Inflammatory macrophage treated with lipopolysaccharide for 4 hours (primary cell): ENCODE measurements around the gene PRM1.

Experiments
- DNase-seq: peaks from one replicate; pipeline ENCODE4 v3.0.0-alpha.2; 2020

Gene PRM1

DNA sequence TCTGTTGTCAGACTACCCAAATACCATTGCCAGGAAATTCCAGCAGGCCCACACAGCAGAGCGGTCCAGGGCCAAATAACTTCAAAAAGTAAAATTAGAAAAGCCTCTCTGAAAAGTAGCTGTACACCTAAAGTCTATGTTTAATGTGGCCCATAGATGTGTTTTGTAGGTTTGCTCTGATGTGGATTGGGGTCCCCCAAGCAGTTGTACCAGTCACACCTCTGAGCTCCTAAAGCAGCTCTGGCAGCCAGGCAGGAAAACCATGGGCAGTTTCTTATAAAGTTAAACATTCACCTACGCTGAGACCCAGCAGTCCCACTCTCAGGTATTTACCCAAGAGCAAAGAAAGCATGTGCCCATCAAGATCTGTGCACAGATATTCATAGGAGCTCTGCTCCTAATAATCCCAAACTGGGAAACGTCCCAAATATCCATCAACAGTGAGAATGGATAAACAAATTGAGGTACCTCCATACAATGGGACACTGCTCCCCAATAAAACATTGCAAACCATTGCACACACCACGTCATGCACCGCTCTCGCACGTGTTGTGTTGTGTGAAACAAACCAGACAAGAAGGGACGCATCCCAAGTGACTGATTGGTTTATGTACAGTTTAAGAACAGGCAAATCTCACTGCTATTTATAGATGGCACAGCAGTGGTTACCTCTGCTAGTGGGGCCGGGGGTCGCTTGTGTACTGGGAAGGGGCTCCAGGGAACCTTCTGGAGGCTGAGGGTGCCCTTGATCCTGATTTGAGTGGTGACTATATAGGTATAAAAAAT, 15.8 kb upstream of the PRM1 start:
- no peak for DNase-seq

DNA sequence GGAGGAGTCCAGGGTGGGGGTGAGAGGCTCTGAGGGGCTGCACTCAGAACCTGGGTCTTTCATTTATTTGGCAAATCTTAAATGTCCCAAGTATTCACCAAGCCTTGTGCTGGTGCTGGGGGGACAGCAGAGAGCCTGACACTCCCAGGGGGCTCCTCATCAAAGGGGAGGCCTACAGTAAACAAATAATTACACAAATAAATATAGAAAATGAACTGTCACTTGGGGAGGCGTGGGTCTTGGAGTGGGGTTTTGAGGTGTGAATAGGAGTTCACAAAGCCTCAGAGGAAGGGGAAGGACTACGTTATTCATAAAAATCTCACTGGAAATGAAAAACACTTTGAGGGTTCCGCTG, 15.2 kb upstream of the PRM1 start:
- no peak for DNase-seq

DNA sequence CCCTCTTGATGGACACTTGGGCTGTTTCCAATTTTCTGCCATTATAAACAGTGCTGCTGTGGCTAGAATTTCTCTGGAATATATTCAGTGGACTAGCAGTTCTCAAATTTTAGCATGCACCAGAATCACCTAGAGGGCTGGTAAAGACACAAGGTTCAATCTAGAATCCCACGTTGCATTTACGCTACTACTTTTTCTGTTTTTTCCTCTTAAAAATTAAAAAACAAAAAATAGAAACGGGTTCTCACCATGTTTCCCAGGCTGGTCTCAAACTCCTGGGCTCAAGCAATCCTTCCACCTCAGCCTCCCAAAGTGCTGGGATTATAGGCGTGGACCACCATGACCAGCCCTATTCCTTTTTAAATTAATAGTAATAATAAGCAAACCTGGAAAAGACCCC, 14.5 kb upstream of the PRM1 start:
- no peak for DNase-seq

DNA sequence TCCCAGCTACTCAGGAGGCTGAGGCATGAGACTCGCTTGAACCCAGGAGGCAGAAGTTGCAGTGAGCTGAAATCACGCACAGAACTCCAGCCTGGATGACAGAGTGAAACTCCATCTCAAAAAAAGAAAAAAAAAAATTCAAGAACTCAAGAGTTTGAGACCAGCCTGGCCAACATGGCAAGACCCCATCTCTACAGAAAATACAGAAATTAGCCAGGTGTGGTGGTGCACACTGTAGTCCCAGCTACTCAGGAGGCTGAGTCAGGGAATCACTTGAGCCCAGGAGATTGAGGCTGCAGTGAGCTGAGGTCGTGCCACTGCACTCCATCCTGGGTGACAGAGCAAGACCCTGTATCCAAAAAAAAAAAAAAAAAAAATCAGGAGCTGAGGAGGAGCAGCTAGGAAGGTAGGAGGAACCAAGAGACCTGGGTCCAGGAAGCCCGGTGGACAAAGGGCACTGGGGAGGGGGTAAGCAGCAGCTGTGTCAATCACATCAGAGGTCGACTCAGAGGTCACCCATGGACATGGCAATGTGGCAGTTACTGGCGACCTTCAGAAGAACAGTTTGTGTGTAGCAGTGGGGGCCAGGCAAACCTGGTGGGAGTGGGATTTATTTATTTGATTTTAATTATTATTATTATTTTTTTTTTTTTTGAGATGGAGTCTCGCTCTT, 11.1 kb upstream of the PRM1 start:
- no peak for DNase-seq

DNA sequence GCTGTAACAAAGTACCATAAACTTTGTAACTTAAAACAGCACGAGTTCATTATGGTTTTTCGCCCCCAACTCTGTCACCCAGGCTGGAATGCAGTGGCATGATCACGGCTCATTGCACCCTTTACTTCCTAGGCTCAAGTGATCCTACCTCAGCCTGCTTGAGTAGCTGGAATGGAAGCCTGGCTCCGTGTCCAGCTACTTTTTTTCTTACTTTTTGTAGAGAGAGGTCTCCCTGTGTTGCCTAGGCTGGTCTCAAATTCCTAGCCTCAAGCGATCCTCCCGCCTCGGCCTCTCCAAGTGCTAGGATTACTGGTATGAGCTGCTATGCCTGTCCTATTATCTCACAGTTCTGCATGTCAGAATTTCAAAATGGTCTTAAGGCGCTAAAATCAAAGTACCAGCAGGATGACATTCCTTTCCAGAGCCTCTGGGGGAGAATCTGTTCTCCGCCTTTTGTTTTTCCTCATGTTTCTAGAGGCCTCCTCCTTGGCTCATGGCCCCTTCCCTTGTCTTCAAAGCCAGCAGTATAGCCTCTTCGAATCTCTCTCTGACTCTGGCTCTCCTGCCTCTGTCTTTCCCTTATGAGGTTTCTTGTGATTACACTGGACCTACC, 10.1 kb upstream of the PRM1 start:
- no peak for DNase-seq

DNA sequence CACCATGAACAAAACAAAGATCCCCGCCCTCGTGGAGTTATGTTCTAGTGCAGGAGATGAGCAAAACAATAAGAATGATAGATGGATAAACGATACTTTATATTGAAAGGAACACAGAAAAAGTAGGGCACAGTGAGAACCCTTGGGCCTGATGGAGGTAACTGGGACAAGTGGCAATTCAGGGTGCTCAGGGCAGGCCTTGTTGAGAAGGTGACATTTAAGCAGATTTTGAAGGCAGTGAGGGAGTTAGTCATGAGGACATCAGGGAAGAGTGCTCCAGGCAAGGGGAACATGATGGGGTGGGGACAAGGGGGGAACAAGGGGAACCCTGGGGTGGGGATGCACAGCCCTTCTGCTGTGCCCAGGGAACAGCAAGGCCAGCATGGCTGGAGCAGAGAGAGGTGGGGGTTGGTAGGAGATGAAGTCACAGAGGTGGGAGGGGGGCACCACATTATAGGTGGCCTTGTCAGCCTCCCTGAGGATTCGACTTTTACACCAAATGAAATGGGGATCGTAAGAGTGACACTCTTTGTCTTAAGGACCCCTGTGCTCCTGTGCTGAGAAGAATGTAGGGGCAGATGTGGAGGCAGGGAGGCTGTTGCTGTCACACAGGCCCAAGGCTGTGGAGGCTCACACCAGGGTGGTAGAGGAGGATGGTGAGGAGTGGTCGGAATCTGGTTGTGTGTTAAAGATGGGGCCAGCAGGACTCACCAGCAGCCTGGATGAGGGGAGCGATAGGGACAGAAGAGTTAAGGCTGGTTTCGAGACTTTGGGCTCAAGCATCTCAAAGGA, 9.2 kb upstream of the PRM1 start:
- no peak for DNase-seq

DNA sequence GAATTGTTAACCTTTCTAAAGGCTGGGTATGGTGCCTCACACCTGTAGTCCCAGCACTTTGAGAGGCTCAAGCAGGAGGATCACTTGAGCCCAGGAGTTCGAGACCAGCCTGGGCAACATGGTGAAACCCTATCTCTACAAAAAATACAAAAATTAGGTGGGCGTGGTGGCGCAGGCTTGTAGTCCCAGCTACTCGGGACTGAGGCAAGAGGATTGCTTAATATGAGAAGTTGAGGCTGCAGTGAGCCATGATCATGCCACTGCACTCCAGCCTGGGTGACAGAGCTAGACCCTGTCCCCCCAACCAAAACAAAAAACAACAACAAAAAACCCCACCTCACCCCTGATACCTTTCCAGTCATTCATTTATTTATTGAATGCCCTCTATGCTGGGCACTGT, 8.6 kb upstream of the PRM1 start:
- peak; percentile 73 for DNase-seq

DNA sequence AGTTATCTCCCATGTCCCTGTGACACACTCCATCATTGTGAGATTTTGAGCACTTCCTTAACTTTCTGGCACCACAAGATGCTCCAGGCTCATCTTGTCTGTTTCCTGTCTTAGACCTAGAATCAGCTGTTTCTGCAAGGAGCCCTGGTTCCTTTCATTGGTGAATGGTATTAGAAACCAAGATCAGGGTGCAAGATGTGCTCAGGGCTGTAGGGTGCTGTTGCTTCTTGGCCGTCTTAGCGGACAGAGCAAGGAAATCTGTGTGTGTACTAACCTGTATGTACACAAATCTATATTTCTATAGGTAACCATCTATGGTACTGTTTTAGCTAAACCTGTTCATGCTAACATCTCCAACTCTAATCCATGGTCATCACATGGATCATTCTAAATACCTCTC, 8.1 kb upstream of the PRM1 start:
- DNase-seq = no peak

DNA sequence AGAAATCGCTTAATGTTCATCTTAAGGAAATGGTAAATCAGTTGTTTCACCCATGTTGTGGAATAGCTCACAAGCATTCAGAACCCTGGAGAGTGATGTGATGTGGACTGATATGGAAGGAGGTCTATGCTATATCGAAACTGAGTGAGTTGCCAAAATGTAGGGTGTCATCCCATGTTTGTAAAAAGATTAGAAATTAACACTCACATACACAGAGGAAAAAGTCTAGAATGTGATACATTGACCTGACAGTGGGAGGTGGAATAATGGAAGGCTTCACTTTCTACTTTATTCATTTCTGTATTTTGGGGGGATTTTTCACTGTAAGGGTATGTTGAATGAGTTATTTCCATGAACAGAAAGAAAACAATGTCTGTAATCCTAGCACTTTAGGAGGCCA, 4.7 kb upstream of the PRM1 start:
- DNase-seq = no peak

GRCh38 chr16:11283820-11284248, 2.7 kb upstream of the PRM1 start:
- DNase-seq = peak; percentile 54

DNA sequence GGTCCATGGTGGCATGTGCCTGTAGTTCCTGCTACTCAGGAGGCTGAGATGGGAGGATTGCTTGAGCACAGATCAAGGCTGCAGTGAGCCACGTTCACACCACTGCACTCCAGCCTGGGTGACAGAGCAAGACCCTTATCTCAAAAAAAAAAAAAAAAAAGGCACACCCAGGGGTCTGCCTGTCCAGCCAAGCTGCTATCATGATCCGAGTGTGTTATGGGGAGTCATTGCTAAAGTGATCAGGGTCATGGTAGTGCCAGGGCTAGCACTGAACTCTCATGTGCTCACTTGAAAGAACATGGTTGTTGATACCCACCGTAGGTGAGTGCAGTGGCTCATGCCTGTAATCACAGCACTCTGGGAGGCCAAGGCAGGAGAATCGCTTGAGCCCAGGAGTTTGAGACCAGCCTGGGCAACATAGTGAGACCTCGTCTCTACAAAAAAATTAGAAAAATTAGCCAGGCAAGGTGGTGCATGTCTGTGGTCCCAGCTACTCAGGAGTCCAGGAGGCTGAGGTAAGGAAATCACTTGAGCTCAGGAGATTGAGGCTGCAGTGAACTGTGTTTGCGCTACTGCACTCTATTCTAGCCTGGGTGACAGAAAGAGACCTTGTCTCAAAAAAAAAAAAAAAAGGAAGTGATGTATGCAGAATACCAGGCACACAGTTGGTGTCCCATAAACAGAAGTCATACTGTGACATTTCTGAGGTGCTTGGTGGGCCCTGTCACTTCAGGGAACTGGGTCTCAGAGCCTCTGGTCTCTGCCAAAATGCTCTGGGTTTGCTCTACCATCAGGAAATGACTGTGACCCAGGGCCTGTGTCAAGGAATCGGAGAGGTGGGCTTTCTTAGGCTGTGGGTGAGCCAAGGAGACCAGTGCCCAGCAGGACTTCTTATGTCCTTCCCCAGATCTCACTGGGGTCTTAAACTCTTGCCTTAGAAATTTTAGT, 2.2 kb downstream of the PRM1 start:
- peak; percentile 39 for DNase-seq

DNA sequence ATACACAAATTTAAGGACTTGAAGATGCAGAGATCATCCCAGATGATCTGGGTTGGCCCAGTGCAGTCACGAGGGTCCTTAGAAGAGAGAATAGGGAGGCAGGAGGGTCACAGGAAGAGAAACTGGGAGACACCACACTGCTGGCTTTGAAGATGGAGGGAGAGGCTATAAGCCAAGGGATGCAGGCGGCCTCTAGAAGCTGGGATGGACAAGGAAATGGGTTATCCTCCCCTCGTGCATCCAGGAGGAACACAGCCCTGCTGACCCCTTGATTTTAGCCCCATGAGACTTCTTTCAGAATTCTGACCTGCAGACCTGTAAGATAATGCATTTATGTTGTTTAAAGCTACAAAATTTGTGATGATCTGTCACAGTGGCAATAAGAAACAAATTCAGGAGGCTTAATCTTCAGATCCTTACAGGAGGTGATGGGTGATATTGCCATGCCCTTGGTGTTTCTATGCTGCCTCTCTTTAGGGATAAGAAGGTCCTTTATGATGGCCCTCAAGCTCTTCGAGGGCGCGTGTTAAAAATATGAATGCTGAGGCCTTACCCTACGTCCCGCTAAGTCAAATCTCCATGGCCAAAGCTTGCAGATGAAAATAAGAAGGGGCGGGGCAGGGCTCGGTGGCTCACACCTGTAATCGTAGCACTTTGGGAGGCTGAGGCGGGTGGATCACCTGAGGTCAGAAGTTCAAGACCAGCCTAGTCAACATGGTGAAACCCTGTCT, 3.4 kb downstream of the PRM1 start:
- DNase-seq = no peak

GRCh38 chr16:11276896-11277593, 4.1 kb downstream of the PRM1 start:
- DNase-seq = no peak

DNA sequence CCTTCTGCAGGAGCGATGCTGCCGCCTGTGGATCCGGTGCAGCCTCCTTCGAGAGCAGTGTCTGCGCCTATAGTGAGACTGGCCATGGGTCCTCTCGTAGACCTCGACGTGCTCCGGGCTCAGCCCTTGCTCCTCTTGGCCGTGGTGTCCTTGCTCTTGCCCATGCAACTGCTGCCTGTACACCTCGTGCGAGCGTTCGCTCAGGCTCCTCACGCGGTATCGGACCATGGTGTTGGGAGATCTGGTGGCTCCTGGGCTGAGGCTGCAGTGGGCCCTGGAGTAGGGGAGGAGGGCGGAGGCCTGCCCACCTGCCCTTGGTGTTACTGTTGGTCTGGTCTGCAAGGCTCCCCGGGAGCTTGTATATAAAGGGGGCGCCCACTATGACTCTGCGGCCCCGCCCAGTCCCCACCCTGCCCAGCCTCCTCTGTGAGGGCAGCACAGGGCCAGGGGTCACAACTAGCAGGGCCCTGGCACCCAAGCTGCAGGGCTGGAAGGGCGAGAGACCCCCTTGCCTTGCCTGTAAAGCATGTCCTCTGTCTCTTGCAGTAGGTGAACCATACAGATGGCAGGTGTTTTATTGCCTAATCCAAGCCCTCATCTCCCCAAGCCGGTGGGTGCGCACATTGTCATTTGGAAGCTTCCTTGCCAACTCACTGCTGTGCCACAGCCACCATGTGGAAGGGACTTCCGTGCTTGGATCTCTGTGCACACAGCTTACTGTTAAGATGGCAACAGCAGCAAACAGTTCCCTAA, 4.8 kb downstream of the PRM1 start, which contains the start of gene PRM2:
Gene PRM2 (minus strand): TSS at position 338 of the 753 bp plus-strand sequence. CDS start 110 bp downstream, at position 228.
- no peak for DNase-seq

- no peak for DNase-seq
Measured at GRCh38 chr16:11274964-11275363, 6.2 kb downstream of the PRM1 start.

DNA sequence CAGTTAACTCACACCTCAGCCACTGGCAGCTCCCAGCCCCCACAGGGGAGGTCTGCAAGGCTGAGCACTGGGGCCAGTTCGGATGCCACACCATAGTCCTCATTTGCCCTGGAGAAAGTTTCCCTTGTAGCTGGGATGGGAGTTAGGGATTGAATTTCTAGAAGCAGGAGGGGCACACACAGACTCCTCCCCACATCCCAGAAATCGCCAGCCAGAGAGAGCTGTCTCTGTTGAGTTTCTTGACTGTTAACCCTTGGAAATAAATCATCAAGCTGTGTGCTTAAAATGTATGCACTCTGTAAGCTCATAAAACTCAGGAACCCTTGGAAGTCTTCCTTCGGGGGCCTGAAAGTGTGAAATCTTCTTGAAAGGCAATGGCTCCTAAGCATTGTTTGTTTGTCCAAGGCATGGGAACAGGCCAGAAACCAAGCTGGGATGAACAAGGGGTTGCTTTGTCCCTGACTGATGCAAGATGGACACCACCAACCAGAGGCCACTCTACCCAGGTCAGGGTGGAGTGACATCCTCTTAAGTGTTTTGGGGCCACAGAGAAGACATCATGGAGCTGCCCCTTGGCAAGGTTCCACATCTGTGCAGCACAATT, 7.3 kb downstream of the PRM1 start:
- DNase-seq = no peak

- DNase-seq = no peak
Measured at GRCh38 chr16:11272921-11273720, 8.0 kb downstream of the PRM1 start, which contains the start of gene PRM3. Gene PRM3, minus strand, starts transcription at chr16:11273629. Its CDS starts 34 bp downstream, at chr16:11273595.

DNA sequence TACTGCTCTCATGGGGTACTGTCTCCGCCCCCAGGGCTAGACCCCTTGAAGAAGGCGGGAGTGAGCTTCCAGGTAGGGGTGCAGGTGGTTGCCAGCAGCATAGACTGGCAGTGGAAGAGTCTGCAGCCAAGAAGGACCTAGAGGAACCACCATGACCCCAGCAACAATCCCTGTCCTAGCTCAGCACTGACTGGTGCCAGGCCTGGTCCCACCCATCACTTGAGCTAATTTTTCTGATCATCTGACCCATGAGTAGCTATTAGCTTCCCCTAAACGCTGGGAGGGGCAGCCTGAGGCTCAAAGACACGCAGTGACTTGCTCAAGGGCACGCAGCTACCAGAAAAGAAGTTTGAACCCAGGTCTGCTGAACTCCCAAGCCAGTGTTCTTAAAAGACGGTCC, 8.6 kb downstream of the PRM1 start:
- no peak for DNase-seq

GRCh38 chr16:11271610-11272009, 9.5 kb downstream of the PRM1 start:
- no peak for DNase-seq
